Measurements from ENCODE around the gene THTPA.
"Not testable (repeated sequence)": the region's sequence is repeated elsewhere in the genome, so short reads cannot be mapped to it uniquely, and the experiment has no call there.

The THTPA gene

DNA sequence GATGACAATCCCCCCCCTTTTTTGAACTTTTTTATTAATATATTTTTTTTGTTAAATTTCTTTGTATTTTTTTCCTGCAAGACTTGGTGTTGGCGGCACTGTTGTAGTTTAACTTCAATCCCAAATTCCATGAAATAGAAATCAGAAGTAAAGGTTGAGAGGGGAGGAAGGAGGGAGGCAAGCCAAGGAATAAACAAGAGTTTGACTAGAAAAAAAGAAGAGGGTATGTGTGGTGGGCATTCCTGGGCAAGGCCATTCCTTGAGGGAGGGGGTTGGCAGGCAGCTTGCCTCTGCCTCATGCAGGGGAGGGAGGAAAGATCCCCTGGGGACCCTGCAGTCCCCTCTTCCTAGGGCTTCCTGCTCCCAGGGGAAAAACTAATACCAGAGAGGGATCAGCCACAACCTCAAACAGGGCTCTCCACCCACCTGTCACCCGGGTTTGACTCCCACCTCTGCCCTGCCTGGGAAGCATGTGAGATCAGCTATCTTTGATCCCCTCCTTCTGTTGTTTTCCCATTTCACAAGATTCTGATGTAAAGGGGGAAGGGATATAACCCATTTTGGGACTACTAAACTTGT, 12.0 kb downstream of the THTPA start:
- DNase-seq = no peak

GRCh38 chr14:23568600-23569331, 12.7 kb downstream of the THTPA start:
- DNase-seq = no peak

DNA sequence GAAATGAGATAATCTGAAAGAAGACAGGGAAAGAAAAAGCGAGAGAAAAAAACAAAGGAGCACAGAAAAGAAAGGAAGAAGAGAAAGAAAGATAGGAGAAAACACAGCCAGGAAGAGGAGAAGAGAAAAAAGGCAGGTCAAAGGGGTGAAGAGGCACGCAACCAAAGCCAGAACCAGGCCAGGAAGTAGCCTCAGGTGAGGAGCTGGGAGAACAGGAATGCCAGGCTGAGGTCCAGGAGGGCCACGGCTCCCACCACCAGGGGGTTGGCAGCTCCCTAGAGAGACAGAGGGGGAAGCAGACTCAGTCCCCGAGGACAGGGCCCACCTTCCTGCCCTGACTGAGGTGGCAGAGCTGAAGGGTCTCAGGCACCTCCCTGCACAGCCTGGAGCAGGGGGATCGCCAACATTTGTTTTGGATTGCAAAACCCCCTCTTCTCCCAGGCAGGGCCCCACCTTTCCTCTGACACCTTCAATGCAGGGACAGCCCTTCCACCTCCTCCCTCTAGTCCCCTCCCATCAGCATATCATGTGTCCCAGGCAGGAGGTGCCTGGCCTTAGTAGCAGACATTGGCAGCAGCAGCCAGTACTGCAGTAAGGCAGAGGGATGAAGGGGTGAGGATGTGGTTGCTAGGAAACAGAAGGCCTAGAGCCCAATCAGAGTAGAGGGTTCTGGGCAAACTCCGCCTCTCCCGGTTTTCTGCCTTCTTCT, 13.5 kb downstream of the THTPA start:
- no peak for DNase-seq

- no peak for DNase-seq
Measured at GRCh38 chr14:23570806-23571483, 14.9 kb downstream of the THTPA start.

GRCh38 chr14:23571701-23572523, 15.8 kb downstream of the THTPA start:
- no peak for DNase-seq

DNA sequence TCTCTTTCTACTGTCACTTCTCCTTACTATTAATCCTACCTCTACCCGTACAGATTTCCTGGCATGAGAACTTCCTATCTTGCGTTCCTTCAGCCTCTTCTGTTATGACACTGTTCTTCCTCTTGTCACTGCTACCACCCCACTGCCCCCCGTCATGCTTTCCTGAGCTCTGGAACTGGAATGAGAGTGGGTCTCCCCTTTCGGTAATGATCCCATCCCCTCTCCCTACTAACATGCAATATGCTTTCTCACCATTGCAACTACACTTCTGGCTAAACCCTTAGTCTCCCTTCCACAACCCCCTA, 16.4 kb downstream of the THTPA start:
- no peak for DNase-seq

DNA sequence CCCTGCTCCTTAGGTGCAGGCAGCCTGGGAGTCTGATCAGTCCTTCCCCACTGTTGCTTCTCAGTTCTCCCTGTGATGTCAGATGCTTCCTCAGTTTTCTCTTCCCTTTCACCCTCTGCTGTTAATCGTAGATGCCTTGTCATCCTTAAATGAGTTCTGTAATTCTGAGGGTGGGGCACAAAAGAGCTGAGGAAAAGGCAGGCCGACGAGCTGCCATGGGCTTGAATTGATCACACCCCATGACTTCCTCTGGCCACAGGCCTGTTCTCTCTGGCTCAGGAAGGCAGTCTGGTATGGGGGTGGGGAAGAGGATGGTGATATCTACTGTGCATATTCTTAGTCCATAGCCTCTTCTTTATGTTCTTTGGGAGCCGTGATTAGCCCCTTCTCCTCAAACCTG, 16.8 kb downstream of the THTPA start:
- DNase-seq = no peak

GRCh38 chr14:23573384-23574015, 17.4 kb downstream of the THTPA start:
- no peak for DNase-seq

GRCh38 chr14:23577004-23577681, 21.1 kb downstream of the THTPA start:
- no peak for DNase-seq

DNA sequence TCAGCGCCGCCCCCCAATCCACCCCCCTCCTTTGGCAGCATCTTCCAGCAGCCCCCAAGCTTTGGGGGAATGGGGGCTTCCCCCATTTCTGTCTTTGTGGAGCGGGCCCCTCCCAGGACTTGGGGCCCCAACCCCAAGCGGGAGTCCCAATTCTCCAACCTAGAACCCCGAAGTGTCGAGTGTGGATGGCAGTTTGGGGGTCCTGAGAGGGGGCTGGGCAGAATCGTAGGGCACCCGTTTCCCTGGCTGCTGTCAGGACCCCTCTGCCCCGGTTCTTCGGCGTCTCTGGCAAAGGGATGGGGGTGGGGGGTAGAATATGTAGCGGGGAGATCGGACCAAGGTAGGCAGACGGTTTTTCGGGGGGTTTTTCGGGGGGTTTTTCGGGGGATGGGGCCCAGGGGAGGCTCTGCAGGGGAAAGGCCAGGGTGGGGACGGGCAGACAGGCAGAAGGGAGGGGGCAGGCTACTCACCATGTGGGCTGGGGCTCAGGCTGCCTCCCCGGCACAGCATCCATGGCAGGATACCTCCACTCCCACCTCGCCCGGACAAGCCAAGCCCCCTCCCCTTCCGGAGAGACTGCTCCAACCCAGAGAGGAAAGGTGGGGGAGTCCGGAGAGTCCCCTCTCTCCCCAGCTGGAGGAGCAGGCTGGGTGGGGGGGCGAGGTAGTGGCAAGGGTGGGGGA, 21.8 kb downstream of the THTPA start:
- DNase-seq = no peak

- no peak for DNase-seq
Measured at GRCh38 chr14:23578560-23579310, 22.7 kb downstream of the THTPA start, which contains the start of gene JPH4. Gene JPH4 (minus strand): TSS chr14:23578790. CDS start chr14:23577453, 1,337 bp downstream.

DNA sequence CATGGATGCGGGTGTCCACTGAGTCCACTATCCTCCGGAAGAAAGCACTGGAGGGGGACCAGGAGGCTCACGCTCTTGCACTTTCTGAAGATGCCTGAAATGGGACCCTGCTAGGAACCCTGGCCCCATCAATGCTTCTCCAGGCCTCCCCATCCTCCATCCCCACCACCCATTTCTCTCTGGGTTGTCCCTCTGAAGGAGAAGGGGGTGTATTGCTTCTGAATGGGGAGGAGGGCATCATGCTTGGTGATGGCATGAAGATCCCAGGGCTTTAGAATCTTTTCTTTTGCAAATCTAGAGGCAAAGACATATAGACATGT, 23.2 kb downstream of the THTPA start:
- no peak for DNase-seq

- DNase-seq = no peak
Measured at GRCh38 chr14:23579739-23580138, 23.7 kb downstream of the THTPA start.

DNA sequence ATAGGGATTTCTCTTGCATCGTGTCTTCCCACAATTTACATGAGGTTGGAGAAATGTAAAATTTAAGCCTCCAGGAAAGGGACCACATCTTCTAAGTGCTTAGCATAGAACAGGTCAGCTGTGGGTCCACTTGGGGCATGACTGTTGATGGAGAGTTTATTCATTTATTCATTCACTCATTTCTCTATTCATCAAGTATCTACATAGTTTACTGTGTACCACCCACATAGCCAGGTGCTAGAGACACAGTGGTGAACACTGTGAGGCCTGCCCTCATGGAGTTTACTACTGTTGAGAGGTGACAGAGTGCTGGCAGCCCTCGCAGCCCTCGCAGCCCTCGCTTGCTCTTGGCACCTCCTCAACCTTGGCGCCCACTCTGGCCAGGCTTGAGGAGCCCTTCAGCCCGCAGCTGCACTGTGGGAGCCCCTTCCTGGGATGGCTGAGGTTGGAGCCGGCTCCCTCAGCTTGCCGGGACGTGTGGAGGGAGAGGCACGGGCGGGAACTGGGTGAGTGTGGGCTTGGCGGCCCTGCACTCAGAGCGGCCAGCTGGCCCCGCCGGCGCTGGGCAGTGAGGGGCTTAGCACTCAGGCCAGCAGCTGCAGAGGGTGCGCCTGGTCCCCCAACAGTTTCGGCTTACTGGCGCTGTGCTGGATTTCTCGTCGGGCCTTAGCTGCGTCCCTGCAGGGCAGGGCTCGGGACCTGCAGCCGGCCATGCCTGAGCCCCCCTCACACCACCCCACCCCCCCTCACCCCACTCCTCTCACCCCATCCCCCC, 24.3 kb downstream of the THTPA start:
- no peak for DNase-seq

GRCh38 chr14:23580948-23581281, 24.8 kb downstream of the THTPA start:
- no peak for DNase-seq

DNA sequence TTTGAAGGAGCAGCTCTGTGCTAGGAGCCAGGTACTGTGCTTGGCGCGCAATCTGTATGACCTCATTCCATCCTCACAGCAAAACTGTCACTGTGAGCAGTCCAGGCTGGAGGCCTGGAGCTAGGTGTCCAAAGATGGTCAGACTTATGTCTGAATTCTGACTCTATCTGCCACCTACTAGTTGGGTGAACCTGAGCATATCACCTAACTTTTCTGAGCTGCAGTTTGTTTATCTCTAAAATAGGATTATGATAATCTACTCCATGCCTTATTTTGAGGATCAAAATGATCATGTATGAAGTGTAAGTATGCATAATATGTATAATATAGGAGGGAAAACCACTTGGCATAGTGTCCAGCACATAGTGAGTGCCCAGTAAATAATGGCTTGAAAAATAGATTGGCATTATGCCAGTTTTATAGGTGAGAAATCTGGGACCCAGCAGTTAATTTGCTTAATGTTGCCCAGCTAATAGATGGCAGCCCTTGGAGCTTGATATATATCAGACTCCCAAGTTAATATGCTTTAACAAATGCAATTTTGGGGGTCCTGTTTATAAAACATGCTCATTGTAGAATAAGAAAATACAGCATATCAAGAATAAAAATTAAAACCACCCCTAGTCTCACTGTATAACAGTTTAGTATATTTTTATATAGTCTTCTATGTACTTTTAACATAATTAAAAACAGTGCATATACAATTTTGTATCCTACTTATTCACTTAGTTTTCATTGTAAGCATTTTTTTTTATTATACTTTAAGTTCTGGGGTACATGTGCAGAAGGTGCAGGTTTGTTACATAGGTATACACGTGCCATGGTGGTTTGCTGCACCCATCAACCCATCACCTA, 27.1 kb downstream of the THTPA start:
- DNase-seq = no peak

DNA sequence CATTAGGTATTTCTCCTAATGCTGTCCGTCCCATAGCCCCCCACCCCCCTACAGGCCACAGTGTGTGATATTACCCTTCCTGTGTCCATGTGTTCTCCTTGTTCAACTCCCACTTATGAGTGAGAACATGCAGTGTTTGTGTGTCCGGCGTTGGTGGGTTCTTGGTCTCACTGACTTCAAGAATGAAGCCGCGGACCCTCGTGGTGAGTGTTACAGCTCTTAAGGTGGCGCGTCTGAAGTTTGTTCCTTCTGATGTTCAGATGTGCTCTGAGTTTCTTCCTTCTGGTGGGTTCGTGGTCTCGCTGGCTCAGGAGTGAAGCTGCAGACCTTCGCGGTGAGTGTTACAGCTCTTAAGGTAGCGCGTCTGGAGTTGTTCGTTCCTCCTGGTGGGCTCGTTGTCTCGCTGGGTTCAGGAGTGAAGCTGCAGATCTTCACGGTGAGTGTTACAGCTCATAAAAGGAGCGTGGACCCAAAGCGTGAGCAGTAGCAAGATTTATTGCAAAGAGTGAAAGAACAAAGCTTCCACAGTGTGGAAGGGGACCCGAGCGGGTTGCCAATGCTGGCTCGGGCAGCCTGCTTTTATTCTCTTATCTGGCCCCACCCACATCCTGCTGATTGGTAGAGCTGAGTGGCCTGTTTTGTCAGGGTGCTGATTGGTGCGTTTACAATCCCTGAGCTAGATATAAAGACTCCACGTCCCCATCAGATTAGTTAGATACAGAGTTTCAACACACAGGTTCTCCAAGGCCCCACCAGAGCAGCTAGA, 27.9 kb downstream of the THTPA start:
- not testable (repeated sequence) for DNase-seq

Measured in GOT3 (cell line).